HepG2 (cell line): Measurements from ENCODE around the gene POLE3. TPM values are rescaled to one million over a fixed set of nuclear protein-coding genes. Genes with fewer than 3 reads are reported as not detected.

ENCODE experiments used
- E2F2 ChIP-seq: sonication (generic); formaldehyde crosslinking; IDR thresholded peaks from 2 replicates; pipeline ENCODE4 v1.4.0; 2020; ENCODE audit warnings: missing genetic modification reagents, borderline replicate concordance
- HDAC1 ChIP-seq: sonication (generic); formaldehyde crosslinking; IDR thresholded peaks from 2 replicates; pipeline ENCODE4 v1.5.1; 2020; ENCODE audit warnings: mild to moderate bottlenecking, missing genetic modification reagents
- HMGXB4 ChIP-seq, 2 experiments: sonication (generic) in 1 of 2; formaldehyde crosslinking in 1 of 2; IDR thresholded peaks; 2 replicates each; pipeline versions ENCODE4 v1.4.0 to v1.6.1; 2018 to 2020; ENCODE audit warnings: missing genetic modification reagents in 2 of 2, borderline replicate concordance in 1 of 2, low read depth in 1 of 2, mild to moderate bottlenecking in 1 of 2, missing biosample characterization in 1 of 2
- KDM1A ChIP-seq: IDR thresholded peaks from 2 replicates; pipeline ENCODE4 v1.6.1; 2016; ENCODE audit warnings: missing compliant biosample characterization
- KDM3A ChIP-seq: IDR thresholded peaks from 2 replicates; pipeline ENCODE4 v1.6.1; 2018; ENCODE audit warnings: low read depth, missing compliant biosample characterization
- MXD1 ChIP-seq: sonication (generic); formaldehyde crosslinking; IDR thresholded peaks from 2 replicates; pipeline ENCODE4 v1.4.0; 2020; ENCODE audit warnings: mild to moderate bottlenecking, missing genetic modification reagents
- ONECUT2 ChIP-seq: sonication (generic); formaldehyde crosslinking; IDR thresholded peaks from 2 replicates; pipeline ENCODE4 v1.4.0; 2020; ENCODE audit warnings: missing genetic modification reagents
- SALL1 ChIP-seq: sonication (generic); formaldehyde crosslinking; IDR thresholded peaks from 2 replicates; pipeline ENCODE4 v1.8.0; 2022; ENCODE audit warnings: mild to moderate bottlenecking, missing genetic modification reagents
- SP1 ChIP-seq, 2 experiments: fragments of 450-650 bp in 1 of 2; sonication (generic) in 1 of 2; formaldehyde crosslinking in 1 of 2; IDR thresholded peaks; 2 replicates each; pipeline versions ENCODE4 v1.4.0 to v1.6.1; 2016 to 2020; ENCODE audit warnings: missing genetic modification reagents in 1 of 2
- ZBTB38 ChIP-seq: sonication (generic); formaldehyde crosslinking; IDR thresholded peaks from 2 replicates; pipeline ENCODE4 v1.5.1; 2020; ENCODE audit warnings: mild to moderate bottlenecking, missing genetic modification reagents
- ZBTB43 ChIP-seq: sonication (generic); formaldehyde crosslinking; conservative IDR thresholded peaks from 2 replicates; pipeline ENCODE4 v1.4.0; 2020; ENCODE audit warnings: missing genetic modification reagents
- ZBTB7B ChIP-seq: sonication (generic); formaldehyde crosslinking; IDR thresholded peaks from 2 replicates; pipeline ENCODE4 v1.4.0; 2020; ENCODE audit warnings: missing genetic modification reagents
- ZNF556 ChIP-seq: sonication (generic); formaldehyde crosslinking; IDR thresholded peaks from 2 replicates; pipeline ENCODE4 v1.4.0; 2020; ENCODE audit warnings: mild to moderate bottlenecking, missing genetic modification reagents, borderline replicate concordance
- ZNF574 ChIP-seq: sonication (generic); formaldehyde crosslinking; IDR thresholded peaks from 2 replicates; pipeline ENCODE4 v1.4.0; 2020; ENCODE audit warnings: missing genetic modification reagents
- ZSCAN20 ChIP-seq: sonication (generic); formaldehyde crosslinking; IDR thresholded peaks from 2 replicates; pipeline ENCODE4 v1.4.0; 2020; ENCODE audit warnings: missing genetic modification reagents, mild to moderate bottlenecking, borderline replicate concordance
- polyA plus RNA-seq, 8 experiments: library from polyadenylated mRNA; depleted of rRNA in 3 of 8; stranded (reverse) in 7 of 8; unstranded in 1 of 8; fragments of >200 nt; fragmentation: Illumina TruSeq in 4 of 8; extraction: Trizol in 4 of 8; gene quantifications; 2 replicates each; pipeline versions ENCODE4 v1.2.1 to v1.2.3, GENCODE V29; 2011 to 2016; ENCODE audit warnings: low read depth in 4 of 8, missing spikeins in 1 of 8, mixed read lengths in 1 of 8; ENCODE audit not compliant: insufficient read depth in 1 of 8
- total RNA-seq, 5 experiments: library from RNA; depleted of rRNA; stranded (reverse); fragments of >200 nt; fragmentation: Illumina TruSeq; extraction: Trizol; gene quantifications; 2 replicates each; pipeline ENCODE4 v1.2.3, GENCODE V29; 2016; ENCODE audit warnings: low read depth in 1 of 5
- TF ChIP-seq, protein P1 (sequence below), 2 experiments: sonication (generic) in 1 of 2; formaldehyde crosslinking in 1 of 2; IDR thresholded peaks; 2 replicates each; pipeline versions ENCODE4 v1.4.0 to v1.6.1; 2016 to 2020; ENCODE audit warnings: borderline replicate concordance in 1 of 2, low read depth in 1 of 2, mild to moderate bottlenecking in 1 of 2, missing genetic modification reagents in 1 of 2

POLE3 gene
- total and polyA plus RNA-seq, 2 of the 13 experiments (the other 11 are each of a cell fraction or from before 2014, with no cell fraction given): 36.0 to 77.2 TPM

DNA sequence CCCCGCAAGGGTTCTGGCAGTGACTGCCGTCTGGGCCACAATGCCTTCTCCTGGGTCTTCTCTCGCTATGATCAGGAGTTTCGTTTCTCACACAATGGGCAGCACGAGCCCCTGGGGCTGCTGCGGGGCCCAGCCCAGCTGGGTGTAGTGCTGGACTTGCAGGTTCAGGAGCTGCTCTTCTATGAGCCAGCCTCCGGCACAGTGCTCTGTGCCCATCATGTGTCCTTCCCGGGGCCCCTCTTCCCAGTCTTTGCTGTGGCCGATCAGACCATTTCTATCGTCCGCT is 40.7 kb downstream of the POLE3 start (continued):
- no peak for TF ChIP-seq HDAC1 (CRISPR knock-in tag)
- TF ChIP-seq ZBTB38: peak; percentile 60; the same call in 1 of the 2 replicates
- TF ChIP-seq SP1 (IDR thresholded peaks at IDR 0.05): no peak
- TF ChIP-seq SP1 (CRISPR knock-in tag; IDR thresholded peaks at IDR 0.05): 0 out of 2 replicates have a peak, but pooled peaks have one; percentile 16
- no peak for TF ChIP-seq ONECUT2 (CRISPR knock-in tag)
- no peak for TF ChIP-seq HMGXB4 (CRISPR knock-in tag; IDR thresholded peaks at IDR 0.05; ENCODE audit: borderline replicate concordance in 1 of 2, low read depth in 1 of 2)
- TF ChIP-seq, protein P1, sequence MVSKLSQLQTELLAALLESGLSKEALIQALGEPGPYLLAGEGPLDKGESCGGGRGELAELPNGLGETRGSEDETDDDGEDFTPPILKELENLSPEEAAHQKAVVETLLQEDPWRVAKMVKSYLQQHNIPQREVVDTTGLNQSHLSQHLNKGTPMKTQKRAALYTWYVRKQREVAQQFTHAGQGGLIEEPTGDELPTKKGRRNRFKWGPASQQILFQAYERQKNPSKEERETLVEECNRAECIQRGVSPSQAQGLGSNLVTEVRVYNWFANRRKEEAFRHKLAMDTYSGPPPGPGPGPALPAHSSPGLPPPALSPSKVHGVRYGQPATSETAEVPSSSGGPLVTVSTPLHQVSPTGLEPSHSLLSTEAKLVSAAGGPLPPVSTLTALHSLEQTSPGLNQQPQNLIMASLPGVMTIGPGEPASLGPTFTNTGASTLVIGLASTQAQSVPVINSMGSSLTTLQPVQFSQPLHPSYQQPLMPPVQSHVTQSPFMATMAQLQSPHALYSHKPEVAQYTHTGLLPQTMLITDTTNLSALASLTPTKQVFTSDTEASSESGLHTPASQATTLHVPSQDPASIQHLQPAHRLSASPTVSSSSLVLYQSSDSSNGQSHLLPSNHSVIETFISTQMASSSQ (IDR thresholded peaks at IDR 0.05; ENCODE audit: low read depth): no peak
- TF ChIP-seq, protein P1 (CRISPR knock-in tag; IDR thresholded peaks at IDR 0.05; ENCODE audit: borderline replicate concordance): no peak
- no peak for TF ChIP-seq ZBTB7B (CRISPR knock-in tag)
- no peak for TF ChIP-seq ZBTB43 (CRISPR knock-in tag)
- TF ChIP-seq KDM3A (CRISPR knock-in tag): no peak
- TF ChIP-seq ZSCAN20 (CRISPR knock-in tag): no peak
- TF ChIP-seq SALL1 (CRISPR knock-in tag): 0 out of 2 replicates have a peak, but pooled peaks have one; percentile 45
- no peak for TF ChIP-seq KDM1A (CRISPR knock-in tag)
- peak; percentile 40; the same call in 1 of the 2 replicates for TF ChIP-seq ZNF556
- TF ChIP-seq MXD1 (CRISPR knock-in tag): no peak
- TF ChIP-seq ZNF574 (CRISPR knock-in tag): no peak
- TF ChIP-seq E2F2 (CRISPR knock-in tag): no peak
